Neuronal stem cell (in vitro differentiated cells): Measurements from ENCODE around the gene FHL3.

Source experiments
- DNase-seq: peaks from one replicate; pipeline ENCODE4 v3.0.0-alpha.2; 2013; ENCODE audit warnings: low spot score
- H2AFZ ChIP-seq: one replicate; pipeline ENCODE4 v1.6.1; 2013; ENCODE audit warnings: mild to moderate bottlenecking, low read length, inconsistent platforms
- H2AK5ac ChIP-seq: 2 replicates; pipeline ENCODE4 v1.6.1; 2013; ENCODE audit warnings: low read depth, mild to moderate bottlenecking, inconsistent platforms, low read length, moderate library complexity, mixed read lengths
- H2BK120ac ChIP-seq: 2 replicates; pipeline ENCODE4 v1.6.1; 2013; ENCODE audit warnings: low read depth, mild to moderate bottlenecking, inconsistent platforms, low read length, moderate library complexity, mixed read lengths
- H2BK12ac ChIP-seq: one replicate; pipeline ENCODE4 v1.6.1; 2013; ENCODE audit warnings: low read length, inconsistent platforms
- H2BK15ac ChIP-seq: 2 replicates; pipeline ENCODE4 v1.6.1; 2013; ENCODE audit warnings: mild to moderate bottlenecking, low read length, inconsistent platforms, mixed read lengths
- H2BK5ac ChIP-seq: one replicate; pipeline ENCODE4 v1.6.1; 2013; ENCODE audit warnings: inconsistent platforms, mild to moderate bottlenecking, low read length, moderate library complexity
- H3K14ac ChIP-seq: one replicate; pipeline ENCODE4 v1.6.1; 2013; ENCODE audit warnings: low read length, inconsistent platforms
- H3K18ac ChIP-seq: 2 replicates; pipeline ENCODE4 v1.6.1; 2013; ENCODE audit warnings: low read length, inconsistent platforms
- H3K23ac ChIP-seq: 2 replicates; pipeline ENCODE4 v1.6.1; 2013; ENCODE audit warnings: low read depth, mild to moderate bottlenecking, mixed read lengths, low read length, inconsistent platforms; ENCODE audit not compliant: poor library complexity
- H3K27ac ChIP-seq: replicated peaks from 3 replicates; pipeline ENCODE4 v1.5.1; 2013; ENCODE audit warnings: low read length, inconsistent platforms
- H3K27me3 ChIP-seq, 3 experiments: 2 replicates each; pipeline ENCODE4 v1.6.1; 2013; ENCODE audit warnings: low read length in 3 of 3, mild to moderate bottlenecking in 2 of 3, inconsistent platforms in 1 of 3, low read depth in 1 of 3, mixed read lengths in 1 of 3, moderate library complexity in 1 of 3; ENCODE audit not compliant: control insufficient read depth in 3 of 3, insufficient read depth in 3 of 3
- H3K36me3 ChIP-seq, 2 donors: replicated peaks in 1 of 2; 2 replicates each; pipeline ENCODE4 v1.6.1; 2013; ENCODE audit warnings: low read length in 2 of 2; ENCODE audit not compliant: control insufficient read depth in 2 of 2, insufficient read depth in 2 of 2
- H3K4ac ChIP-seq: 2 replicates; pipeline ENCODE4 v1.6.1; 2013; ENCODE audit warnings: inconsistent platforms, mild to moderate bottlenecking, low read length, moderate library complexity
- H3K4me1 ChIP-seq, 2 donors: 1 replicate in 1 of 2; 2 replicates in 1 of 2; pipeline ENCODE4 v1.6.1; 2013; ENCODE audit warnings: low read length in 2 of 2, low read depth in 1 of 2; ENCODE audit not compliant: control insufficient read depth in 2 of 2, insufficient read depth in 1 of 2
- H3K4me2 ChIP-seq: one replicate; pipeline ENCODE4 v1.6.1; 2013; ENCODE audit warnings: mild to moderate bottlenecking, low read length, inconsistent platforms; ENCODE audit not compliant: insufficient read depth, poor library complexity, severe bottlenecking
- H3K4me3 ChIP-seq, 2 donors: 2 replicates each; pipeline ENCODE4 v1.5.1; 2013; ENCODE audit warnings: low read length in 2 of 2, mild to moderate bottlenecking in 2 of 2, inconsistent platforms in 1 of 2, moderate library complexity in 1 of 2
- H3K79me1 ChIP-seq: one replicate; pipeline ENCODE4 v1.6.1; 2013; ENCODE audit warnings: low read depth, mild to moderate bottlenecking, inconsistent platforms, low read length, moderate library complexity
- H3K9ac ChIP-seq: one replicate; pipeline ENCODE4 v1.6.1; 2013; ENCODE audit warnings: mild to moderate bottlenecking, low read depth, low read length, inconsistent platforms; ENCODE audit not compliant: poor library complexity
- H3K9me3 ChIP-seq, 2 donors: replicated peaks in 1 of 2; 2 replicates each; pipeline versions ENCODE3 to v1.6.1; 2013; ENCODE audit warnings: low read length in 2 of 2, mild to moderate bottlenecking in 2 of 2, inconsistent platforms in 1 of 2, low read depth in 1 of 2, mixed read lengths in 1 of 2, moderate library complexity in 1 of 2; ENCODE audit not compliant: control insufficient read depth in 2 of 2, insufficient read depth in 1 of 2
- H4K8ac ChIP-seq: one replicate; pipeline ENCODE4 v1.6.1; 2013; ENCODE audit warnings: low read depth, mild to moderate bottlenecking, inconsistent platforms, low read length, moderate library complexity
- H4K91ac ChIP-seq: one replicate; pipeline ENCODE4 v1.6.1; 2013; ENCODE audit warnings: low read length, low read depth, mild to moderate bottlenecking, inconsistent platforms; ENCODE audit not compliant: poor library complexity
- WGBS, 2 donors: extraction: QIAGEN DNeasy Blood & Tissue Kit; methylation state at CpG; one replicate each; pipeline ENCODE4 v1.1.7; 2013; ENCODE audit warnings: missing lambda C conversion rate in 2 of 2, mixed read lengths in 1 of 2; ENCODE audit not compliant: insufficient read length in 2 of 2, insufficient replicate concordance in 1 of 2; ENCODE audit errors: extremely low coverage in 2 of 2; 5-methylcytosine and 5-hydroxymethylcytosine counted together

Gene FHL3

GRCh38 chr1:37989361-37989930 is 15.9 kb downstream of the FHL3 start:
- peak overlapping the region; percentile 90 for H3K9ac ChIP-seq
- peak overlapping the region; percentile 90 to 93 for H3K4me3 ChIP-seq
- no CpG with 5 or more reads among the region's 30 CpGs for WGBS, 2 donors
- peak overlapping the region; percentile 80 for H3K23ac ChIP-seq
- H4K91ac ChIP-seq: no peak overlapping the region
- peaks cover 6% of the 10 kb centered on the region for H3K79me1 ChIP-seq
- H2BK120ac ChIP-seq: no peak overlapping the region
- H2BK5ac ChIP-seq: peak overlapping the region; percentile 15
- H3K4me1 ChIP-seq: peaks cover 0 to 2% of the 10 kb centered on the region in 2 donors
- no peaks in the 10 kb centered on the region for H3K9me3 ChIP-seq
- H2AK5ac ChIP-seq: peak overlapping the region; percentile 4
- H2BK12ac ChIP-seq: no peak overlapping the region
- no peak for DNase-seq
- peak overlapping the region; percentile 69 for H3K18ac ChIP-seq
- no peak overlapping the region for H3K4ac ChIP-seq
- peak overlapping the region; percentile 87 for H3K4me2 ChIP-seq
- H3K36me3 ChIP-seq: peaks cover 17 to 42% of the 10 kb centered on the region in 2 donors
- H3K27me3 ChIP-seq: no peaks in the 10 kb centered on the region
- H2AFZ ChIP-seq: peak overlapping the region; percentile 85
- H3K14ac ChIP-seq: no peak overlapping the region
- no peak overlapping the region for H4K8ac ChIP-seq
- H3K27ac ChIP-seq: peak overlapping the region; percentile 69
- H2BK15ac ChIP-seq: no peak overlapping the region

GRCh38 chr1:37987679-37988078 is 17.6 kb downstream of the FHL3 start:
- Histone ChIP-seq H2BK120ac (no peak overlapping the region), H4K91ac (no peak overlapping the region), H3K4me2 (no peak overlapping the region), H3K27ac (no peak overlapping the region), H3K4me1 (peaks cover 0 to 2% of the 10 kb centered on the region in 2 donors), H3K23ac (no peak overlapping the region), H2AFZ (no peak overlapping the region), H3K4me3 (no peak overlapping the region), H2BK12ac (no peak overlapping the region), H3K14ac (no peak overlapping the region), H4K8ac (no peak overlapping the region), H2AK5ac (no peak overlapping the region), H3K9me3 (no peaks in the 10 kb centered on the region), H2BK15ac (no peak overlapping the region), H3K4ac (no peak overlapping the region), H3K27me3 (no peaks in the 10 kb centered on the region), H3K79me1 (peaks cover 6% of the 10 kb centered on the region), H3K9ac (no peak overlapping the region), H3K18ac (no peak overlapping the region), H2BK5ac (no peak overlapping the region), H3K36me3 (peaks cover 25 to 60% of the 10 kb centered on the region in 2 donors)
- no CpG with 5 or more reads among the region's 1 CpG for WGBS, 2 donors
- DNase-seq: no peak

DNA sequence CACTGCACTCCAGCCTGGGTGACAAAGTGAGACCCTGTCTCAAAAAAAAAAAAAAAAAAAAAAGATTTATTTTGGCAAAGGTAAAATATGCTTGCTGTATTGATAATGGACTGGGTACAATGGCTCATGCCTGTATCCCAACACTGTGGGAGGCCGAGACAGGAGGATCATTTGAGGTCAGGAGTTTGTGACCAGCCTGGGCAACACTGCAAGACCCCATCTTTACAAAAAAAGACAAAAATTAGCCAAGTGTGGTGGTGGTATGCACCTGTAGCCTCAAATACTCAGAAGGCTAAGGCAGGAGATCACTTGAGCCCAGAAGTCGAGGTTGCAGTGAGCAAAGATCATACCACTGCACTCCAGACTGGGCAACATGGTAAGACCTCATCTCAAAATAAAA is 21.8 kb downstream of the FHL3 start:
- H3K9ac ChIP-seq: no peak overlapping the region
- H3K4me1 ChIP-seq: no peaks in the 10 kb centered on the region
- H3K27ac ChIP-seq: no peak overlapping the region
- no peaks in the 10 kb centered on the region for H3K27me3 ChIP-seq
- H2BK12ac ChIP-seq: no peak overlapping the region
- no peak overlapping the region for H3K23ac ChIP-seq
- no peak overlapping the region for H3K4me3 ChIP-seq
- H4K8ac ChIP-seq: no peak overlapping the region
- no peak overlapping the region for H4K91ac ChIP-seq
- WGBS, 2 donors: no CpG with 5 or more reads among the region's 2 CpGs
- no peak overlapping the region for H2BK15ac ChIP-seq
- H3K4ac ChIP-seq: no peak overlapping the region
- DNase-seq: no peak
- H3K4me2 ChIP-seq: no peak overlapping the region
- H2AK5ac ChIP-seq: no peak overlapping the region
- no peak overlapping the region for H2AFZ ChIP-seq
- H3K9me3 ChIP-seq: no peaks in the 10 kb centered on the region
- H3K79me1 ChIP-seq: peaks cover 2% of the 10 kb centered on the region
- no peak overlapping the region for H2BK5ac ChIP-seq
- no peak overlapping the region for H2BK120ac ChIP-seq
- peaks cover 44 to 100% of the 10 kb centered on the region in 2 donors for H3K36me3 ChIP-seq
- H3K14ac ChIP-seq: no peak overlapping the region
- H3K18ac ChIP-seq: no peak overlapping the region

DNA sequence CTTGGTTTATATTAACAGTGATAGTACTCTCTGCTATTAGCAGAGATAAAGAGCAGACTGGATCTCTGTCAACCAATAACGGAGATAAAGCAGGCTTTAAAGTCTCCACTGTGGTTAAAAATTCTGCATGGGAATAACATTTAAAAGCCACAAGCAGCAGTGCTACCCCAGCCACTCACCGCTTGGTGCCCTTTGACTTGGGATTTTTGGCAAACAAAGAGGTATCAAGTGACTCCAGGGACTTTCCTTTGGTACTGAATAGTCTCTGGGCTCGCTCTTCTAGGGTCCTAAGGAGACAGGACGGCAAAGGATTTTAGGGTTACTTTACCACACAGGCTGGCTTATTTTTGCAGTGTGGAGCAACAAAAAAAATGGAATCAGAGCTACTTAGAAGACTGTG is 26.8 kb downstream of the FHL3 start:
- DNase-seq: no peak
- no peaks in the 10 kb centered on the region for H3K4me1 ChIP-seq
- H2BK12ac ChIP-seq: no peak overlapping the region
- H3K14ac ChIP-seq: no peak overlapping the region
- H3K79me1 ChIP-seq: no peaks in the 10 kb centered on the region
- H3K18ac ChIP-seq: no peak overlapping the region
- no peak overlapping the region for H2AFZ ChIP-seq
- no peak overlapping the region for H3K9ac ChIP-seq
- H3K4me3 ChIP-seq: no peak overlapping the region
- no CpG with 5 or more reads among the region's 4 CpGs for WGBS, 2 donors
- no peak overlapping the region for H2BK120ac ChIP-seq
- H4K91ac ChIP-seq: no peak overlapping the region
- H3K27me3 ChIP-seq: no peaks in the 10 kb centered on the region
- no peak overlapping the region for H2BK15ac ChIP-seq
- H3K4ac ChIP-seq: no peak overlapping the region
- H2AK5ac ChIP-seq: no peak overlapping the region
- H3K9me3 ChIP-seq: peaks cover 0 to 1% of the 10 kb centered on the region in 2 donors
- peaks cover 32 to 98% of the 10 kb centered on the region in 2 donors for H3K36me3 ChIP-seq
- H3K27ac ChIP-seq: no peak overlapping the region
- no peak overlapping the region for H3K4me2 ChIP-seq
- H2BK5ac ChIP-seq: no peak overlapping the region
- H3K23ac ChIP-seq: no peak overlapping the region
- H4K8ac ChIP-seq: no peak overlapping the region
